DOHH2 (cell line): ENCODE measurements around the gene DSCAML1.

Source experiments
- H3F3A ChIP-seq: fragments of 200-600 bp; sonication (generic), shearing (Covaris generic); 2 replicates; pipeline ENCODE4 v1.6.0; 2016; ENCODE audit warnings: antibody characterized with exemption, mild to moderate bottlenecking; ENCODE audit not compliant: control insufficient read depth, insufficient read depth
- H3K27ac ChIP-seq: fragments of 200-600 bp; sonication (generic); 2 replicates; pipeline ENCODE4 v1.5.1; 2014; ENCODE audit warnings: low read depth, mild to moderate bottlenecking, low read length, moderate library complexity
- H3K27me3 ChIP-seq: fragments of 200-600 bp; sonication (generic); 2 replicates; pipeline ENCODE4 v1.6.1; 2014; ENCODE audit warnings: mild to moderate bottlenecking, low read length, mixed read lengths; ENCODE audit not compliant: control insufficient read depth
- H3K36me3 ChIP-seq: fragments of 200-600 bp; sonication (generic); 2 replicates; pipeline ENCODE4 v1.6.1; 2014; ENCODE audit warnings: mild to moderate bottlenecking, low read length, moderate library complexity, mixed read lengths; ENCODE audit not compliant: control insufficient read depth
- H3K4me1 ChIP-seq: fragments of 200-600 bp; sonication (generic); 2 replicates; pipeline ENCODE4 v1.6.1; 2014; ENCODE audit warnings: mild to moderate bottlenecking, low read length, mixed read lengths; ENCODE audit not compliant: control insufficient read depth
- H3K4me2 ChIP-seq: fragments of 200-600 bp; sonication (generic); 2 replicates; pipeline ENCODE4 v1.6.0; 2014; ENCODE audit warnings: mild to moderate bottlenecking, low read length, moderate library complexity
- H3K4me3 ChIP-seq: fragments of 200-600 bp; sonication (generic); 2 replicates; pipeline ENCODE4 v1.5.1; 2014; ENCODE audit warnings: mild to moderate bottlenecking, low read length, mixed read lengths
- H3K79me2 ChIP-seq: fragments of 200-600 bp; sonication (generic); 2 replicates; pipeline ENCODE4 v1.6.1; 2014; ENCODE audit warnings: mild to moderate bottlenecking, low read length, mixed read lengths; ENCODE audit not compliant: control insufficient read depth
- H3K9me2 ChIP-seq: fragments of 200-600 bp; sonication (generic); replicated peaks from 2 replicates; pipeline ENCODE4 v1.6.1; 2014; ENCODE audit warnings: mild to moderate bottlenecking, low read length, mixed read lengths; ENCODE audit not compliant: control insufficient read depth
- H3K9me3 ChIP-seq: fragments of 200-600 bp; sonication (generic); 2 replicates; pipeline ENCODE4 v1.6.1; 2014; ENCODE audit warnings: antibody characterized with exemption, low read length, mixed read lengths; ENCODE audit not compliant: control insufficient read depth, insufficient read depth
- H4K20me1 ChIP-seq: fragments of 200-600 bp; sonication (generic); 2 replicates; pipeline ENCODE4 v1.6.0; 2014; ENCODE audit warnings: low read depth, mild to moderate bottlenecking, antibody characterized with exemption, low read length, moderate library complexity; ENCODE audit not compliant: control insufficient read depth, insufficient read depth
- EZH2phosphoT487 ChIP-seq: fragments of 200-600 bp; sonication (generic); IDR thresholded peaks from 2 replicates; pipeline ENCODE4 v1.6.1; 2017; ENCODE audit warnings: borderline replicate concordance, mild to moderate bottlenecking, antibody characterized with exemption, low read length, moderate library complexity, mixed read lengths
- TF ChIP-seq, protein P1 (sequence below): fragments of 200-600 bp; sonication (generic); IDR thresholded peaks from one replicate; pipeline ENCODE4 v1.5.1; 2014; ENCODE audit warnings: antibody characterized with exemption, mild to moderate bottlenecking, low read depth, low read length; ENCODE audit not compliant: poor library complexity, severe bottlenecking

Gene DSCAML1

DNA sequence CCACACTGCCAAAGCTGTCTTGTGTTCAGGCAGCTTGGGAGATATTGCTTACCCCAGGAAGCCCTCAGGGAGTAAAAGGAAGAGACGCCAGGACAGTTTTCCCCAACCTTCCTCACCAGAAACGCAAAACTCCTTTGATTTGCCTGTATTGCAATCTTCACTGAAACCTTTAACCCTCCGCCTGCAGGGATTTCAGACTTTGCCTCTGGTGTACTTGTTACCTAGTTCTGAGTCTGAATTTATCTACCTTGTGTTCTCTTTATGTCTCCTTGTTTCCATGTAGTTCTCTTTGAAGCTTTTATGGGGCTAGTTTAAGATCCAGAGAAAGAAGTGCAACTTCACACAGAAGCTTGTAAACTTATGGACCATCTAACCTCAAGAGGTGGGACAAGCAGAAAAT, 154.2 kb downstream of the DSCAML1 start:
- no peaks in the 10 kb centered on the region for H3F3A ChIP-seq
- TF ChIP-seq EZH2phosphoT487, result no peak
- TF ChIP-seq, protein P1, sequence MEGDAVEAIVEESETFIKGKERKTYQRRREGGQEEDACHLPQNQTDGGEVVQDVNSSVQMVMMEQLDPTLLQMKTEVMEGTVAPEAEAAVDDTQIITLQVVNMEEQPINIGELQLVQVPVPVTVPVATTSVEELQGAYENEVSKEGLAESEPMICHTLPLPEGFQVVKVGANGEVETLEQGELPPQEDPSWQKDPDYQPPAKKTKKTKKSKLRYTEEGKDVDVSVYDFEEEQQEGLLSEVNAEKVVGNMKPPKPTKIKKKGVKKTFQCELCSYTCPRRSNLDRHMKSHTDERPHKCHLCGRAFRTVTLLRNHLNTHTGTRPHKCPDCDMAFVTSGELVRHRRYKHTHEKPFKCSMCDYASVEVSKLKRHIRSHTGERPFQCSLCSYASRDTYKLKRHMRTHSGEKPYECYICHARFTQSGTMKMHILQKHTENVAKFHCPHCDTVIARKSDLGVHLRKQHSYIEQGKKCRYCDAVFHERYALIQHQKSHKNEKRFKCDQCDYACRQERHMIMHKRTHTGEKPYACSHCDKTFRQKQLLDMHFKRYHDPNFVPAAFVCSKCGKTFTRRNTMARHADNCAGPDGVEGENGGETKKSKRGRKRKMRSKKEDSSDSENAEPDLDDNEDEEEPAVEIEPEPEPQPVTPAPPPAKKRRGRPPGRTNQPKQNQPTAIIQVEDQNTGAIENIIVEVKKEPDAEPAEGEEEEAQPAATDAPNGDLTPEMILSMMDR, result no peak
- no peaks in the 10 kb centered on the region for H3K27me3 ChIP-seq
- no peak overlapping the region for H3K4me3 ChIP-seq
- no peaks in the 10 kb centered on the region for H3K36me3 ChIP-seq
- H3K27ac ChIP-seq, result no peak overlapping the region
- H3K9me3 ChIP-seq, result no peaks in the 10 kb centered on the region
- no peaks in the 10 kb centered on the region for H4K20me1 ChIP-seq
- H3K79me2 ChIP-seq, result no peaks in the 10 kb centered on the region
- no peak overlapping the region for H3K4me2 ChIP-seq
- H3K4me1 ChIP-seq, result no peaks in the 10 kb centered on the region
- no peaks in the 10 kb centered on the region for H3K9me2 ChIP-seq

DNA sequence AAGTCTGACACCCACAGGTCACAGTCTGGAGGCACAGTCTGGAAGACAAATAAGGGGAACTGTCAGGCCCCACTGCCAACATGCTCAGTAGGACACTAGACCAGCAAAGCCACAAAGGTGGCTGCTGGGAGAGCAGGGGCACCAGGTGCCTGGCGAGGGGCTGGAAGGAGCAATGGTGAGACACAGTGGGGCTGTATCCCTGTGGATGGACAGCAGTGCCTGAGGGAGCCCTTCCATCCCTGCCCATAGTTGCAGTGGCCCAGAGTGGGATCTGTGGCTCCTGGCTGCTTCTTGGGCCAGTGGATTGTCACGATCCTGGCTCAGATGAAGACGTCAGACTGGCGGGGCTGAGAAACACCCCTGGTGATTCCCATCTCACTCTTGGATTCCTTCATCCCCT, 154.6 kb downstream of the DSCAML1 start:
- Histone ChIP-seq H3K9me3 (no peaks in the 10 kb centered on the region), H3K4me3 (no peak overlapping the region), H3K4me2 (no peak overlapping the region), H3K79me2 (no peaks in the 10 kb centered on the region), H4K20me1 (no peaks in the 10 kb centered on the region), H3K27me3 (no peaks in the 10 kb centered on the region), H3K9me2 (no peaks in the 10 kb centered on the region), H3K36me3 (no peaks in the 10 kb centered on the region), H3F3A (no peaks in the 10 kb centered on the region), H3K27ac (no peak overlapping the region), H3K4me1 (no peaks in the 10 kb centered on the region)
- TF ChIP-seq, protein P1, result no peak
- TF ChIP-seq EZH2phosphoT487, result no peak

DNA sequence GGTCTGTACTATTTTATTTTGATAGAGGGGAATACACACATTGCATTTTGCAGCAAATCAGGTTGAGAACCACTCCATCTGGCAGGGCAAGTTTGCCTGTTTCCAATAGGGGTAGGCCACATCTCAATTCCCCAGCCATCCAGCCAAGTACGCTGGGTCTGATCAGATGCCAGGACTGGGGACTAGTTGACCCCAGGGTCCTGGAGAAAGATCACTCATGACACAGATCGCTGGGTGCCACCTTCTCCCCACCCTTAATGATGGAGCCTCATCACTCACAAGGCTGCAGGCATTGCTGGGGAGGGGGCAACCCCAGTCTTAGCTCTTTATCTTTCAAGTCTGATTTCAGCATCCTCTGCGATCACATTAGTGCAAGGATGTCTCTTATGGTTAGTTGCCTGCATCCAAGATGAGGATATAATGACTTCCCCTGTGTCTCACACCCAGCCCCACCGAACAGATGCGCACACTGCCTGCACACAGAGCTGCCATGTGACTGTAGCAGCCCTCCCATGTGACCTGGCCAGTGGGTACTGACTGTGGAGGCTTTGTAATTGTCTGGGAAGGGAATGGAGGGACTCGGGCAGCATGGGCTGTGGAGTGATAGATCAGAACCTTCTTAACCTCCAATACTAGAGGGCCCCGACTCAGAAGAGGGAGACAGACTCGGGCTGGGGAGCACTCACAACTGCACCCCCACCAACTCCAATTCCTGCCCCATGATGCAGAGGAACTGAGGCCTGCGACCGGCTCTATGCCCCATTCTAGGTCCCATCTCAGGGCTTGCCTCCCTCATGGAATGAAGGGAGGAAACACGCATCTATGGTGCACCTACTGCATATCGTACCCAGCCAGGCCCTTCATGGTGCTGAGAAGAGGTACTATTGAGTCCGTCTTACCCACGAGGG, 155.8 kb downstream of the DSCAML1 start:
- Histone ChIP-seq H4K20me1 (no peaks in the 10 kb centered on the region), H3K9me2 (no peaks in the 10 kb centered on the region), H3K27me3 (no peaks in the 10 kb centered on the region), H3K9me3 (no peaks in the 10 kb centered on the region), H3K27ac (no peak overlapping the region), H3F3A (no peaks in the 10 kb centered on the region), H3K4me2 (no peak overlapping the region), H3K79me2 (no peaks in the 10 kb centered on the region), H3K4me1 (no peaks in the 10 kb centered on the region), H3K4me3 (no peak overlapping the region), H3K36me3 (no peaks in the 10 kb centered on the region)
- TF ChIP-seq, protein P1, result no peak
- TF ChIP-seq EZH2phosphoT487, result no peak
